ENCODE data around the gene MARK3.

Gene MARK3

GRCh38 chr14:103396463-103396862 is 11.2 kb downstream of the MARK3 start:
- Histone ChIP-seq H3K9me3 (ENCODE audit: control insufficient read depth, low read length) (no peaks in the 10 kb centered on the region), H3K27ac (no peak overlapping the region)

GRCh38 chr14:103398427-103399195 is 13.4 kb downstream of the MARK3 start:
- Histone ChIP-seq H3K4me2 (ENCODE audit: low read length) (peak overlapping the region; percentile 43), H2AFZ (no peak overlapping the region), H3K27ac (peak overlapping the region; percentile 29), H3K79me2 (peaks cover 70% of the 10 kb centered on the region), H3K9ac (no peak overlapping the region), H3K4me1 (peaks cover 48% of the 10 kb centered on the region), H3K9me3 (ENCODE audit: control insufficient read depth, low read length) (no peaks in the 10 kb centered on the region), H3K36me3 (ENCODE audit: control insufficient read depth, insufficient read depth, low read length) (no peaks in the 10 kb centered on the region), H3K4me3 (ENCODE audit: low read depth, low read length) (peak overlapping the region; percentile 13), H3K27me3 (ENCODE audit: control insufficient read depth, insufficient read depth, low read length) (no peaks in the 10 kb centered on the region)
- no peak for TF ChIP-seq CTCF (IDR thresholded peaks at IDR 0.05)

More at GRCh38 chr14:103396463-103396862, 11.2 kb downstream of the MARK3 start:
- Histone ChIP-seq H3K79me2 (peaks cover 75% of the 10 kb centered on the region), H3K9ac (no peak overlapping the region), H3K4me3 (ENCODE audit: low read depth, low read length) (no peak overlapping the region), H3K4me2 (ENCODE audit: low read length) (no peak overlapping the region), H3K4me1 (peaks cover 42% of the 10 kb centered on the region), H3K27me3 (ENCODE audit: control insufficient read depth, insufficient read depth, low read length) (no peaks in the 10 kb centered on the region), H3K36me3 (ENCODE audit: control insufficient read depth, insufficient read depth, low read length) (no peaks in the 10 kb centered on the region), H2AFZ (no peak overlapping the region)
- TF ChIP-seq CTCF (IDR thresholded peaks at IDR 0.05): no peak

- H3K27me3 ChIP-seq (ENCODE audit: control insufficient read depth, insufficient read depth, low read length): no peaks in the 10 kb centered on the region
- TF ChIP-seq CTCF (IDR thresholded peaks at IDR 0.05): no peak
- peaks cover 46% of the 10 kb centered on the region for H3K4me1 ChIP-seq
- no peak overlapping the region for H3K9ac ChIP-seq
- no peak overlapping the region for H3K4me2 ChIP-seq (ENCODE audit: low read length)
- peaks cover 72% of the 10 kb centered on the region for H3K79me2 ChIP-seq
- H3K4me3 ChIP-seq (ENCODE audit: low read depth, low read length): no peak overlapping the region
- no peak overlapping the region for H3K27ac ChIP-seq
- H3K36me3 ChIP-seq (ENCODE audit: control insufficient read depth, insufficient read depth, low read length): no peaks in the 10 kb centered on the region
- H2AFZ ChIP-seq: no peak overlapping the region
- H3K9me3 ChIP-seq (ENCODE audit: control insufficient read depth, low read length): no peaks in the 10 kb centered on the region
Measured at GRCh38 chr14:103400537-103400936, 15.3 kb downstream of the MARK3 start.

GRCh38 chr14:103401223-103402214 is 16.3 kb downstream of the MARK3 start:
- Histone ChIP-seq H2AFZ (no peak overlapping the region), H3K9me3 (ENCODE audit: control insufficient read depth, low read length) (no peaks in the 10 kb centered on the region), H3K36me3 (ENCODE audit: control insufficient read depth, insufficient read depth, low read length) (no peaks in the 10 kb centered on the region), H3K27ac (no peak overlapping the region), H3K4me1 (peaks cover 39% of the 10 kb centered on the region), H3K79me2 (peaks cover 69% of the 10 kb centered on the region), H3K9ac (no peak overlapping the region), H3K4me3 (ENCODE audit: low read depth, low read length) (no peak overlapping the region), H3K27me3 (ENCODE audit: control insufficient read depth, insufficient read depth, low read length) (no peaks in the 10 kb centered on the region), H3K4me2 (ENCODE audit: low read length) (no peak overlapping the region)
- TF ChIP-seq CTCF (IDR thresholded peaks at IDR 0.05): no peak

All from parathyroid adenoma (tissue), 2 donors.